ENCODE results near the gene AQP2. TPM values are rescaled to one million over a fixed set of nuclear protein-coding genes. Genes with fewer than 3 reads are reported as not detected.

AQP2 gene
- total and polyA plus RNA-seq, 2 donors from 2014 or later: 122 to 666 TPM

DNA sequence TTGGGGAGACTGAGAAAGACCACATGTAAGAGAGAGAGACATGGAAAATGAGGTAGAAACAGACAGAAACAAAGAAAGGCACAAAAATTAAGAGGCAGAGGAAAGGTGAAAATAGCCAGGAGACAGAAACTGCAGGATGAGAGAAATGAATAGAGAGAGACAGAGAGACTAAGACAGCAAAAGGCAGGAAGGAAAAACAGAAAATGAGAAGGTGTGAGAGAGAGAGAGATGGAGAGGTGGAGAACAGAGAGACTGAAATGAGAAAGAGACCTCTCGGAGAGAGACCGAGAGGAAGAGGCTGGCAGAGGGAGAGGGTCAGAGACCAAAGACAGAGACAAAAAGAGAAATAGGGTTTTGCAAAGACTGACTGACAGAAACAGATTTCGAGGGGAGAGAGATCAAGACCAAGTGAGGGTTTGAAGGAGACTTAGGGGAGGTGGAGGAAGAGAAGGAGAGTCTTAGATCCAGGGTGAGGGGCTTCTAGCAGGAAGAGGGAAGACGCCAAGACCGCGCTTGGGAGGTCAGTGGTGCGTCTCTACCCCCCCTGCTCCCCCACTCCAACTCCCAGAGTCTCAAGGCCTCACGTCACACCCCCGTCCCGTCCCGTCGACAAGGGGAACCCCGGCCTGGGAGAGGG, 10.1 kb downstream of the AQP2 start:
- H3K36me3 ChIP-seq (ENCODE audit: control insufficient read depth in 2 of 3, insufficient read depth in 3 of 3, low read length in 3 of 3): no peaks in the 10 kb centered on the region
- DNase-seq (no peak), FAIRE-seq (no peak)
- H3K9me3 ChIP-seq (ENCODE audit: control insufficient read depth in 2 of 3, insufficient read depth in 1 of 3, low read length in 3 of 3): no peaks in the 10 kb centered on the region
- TF ChIP-seq, protein P1, sequence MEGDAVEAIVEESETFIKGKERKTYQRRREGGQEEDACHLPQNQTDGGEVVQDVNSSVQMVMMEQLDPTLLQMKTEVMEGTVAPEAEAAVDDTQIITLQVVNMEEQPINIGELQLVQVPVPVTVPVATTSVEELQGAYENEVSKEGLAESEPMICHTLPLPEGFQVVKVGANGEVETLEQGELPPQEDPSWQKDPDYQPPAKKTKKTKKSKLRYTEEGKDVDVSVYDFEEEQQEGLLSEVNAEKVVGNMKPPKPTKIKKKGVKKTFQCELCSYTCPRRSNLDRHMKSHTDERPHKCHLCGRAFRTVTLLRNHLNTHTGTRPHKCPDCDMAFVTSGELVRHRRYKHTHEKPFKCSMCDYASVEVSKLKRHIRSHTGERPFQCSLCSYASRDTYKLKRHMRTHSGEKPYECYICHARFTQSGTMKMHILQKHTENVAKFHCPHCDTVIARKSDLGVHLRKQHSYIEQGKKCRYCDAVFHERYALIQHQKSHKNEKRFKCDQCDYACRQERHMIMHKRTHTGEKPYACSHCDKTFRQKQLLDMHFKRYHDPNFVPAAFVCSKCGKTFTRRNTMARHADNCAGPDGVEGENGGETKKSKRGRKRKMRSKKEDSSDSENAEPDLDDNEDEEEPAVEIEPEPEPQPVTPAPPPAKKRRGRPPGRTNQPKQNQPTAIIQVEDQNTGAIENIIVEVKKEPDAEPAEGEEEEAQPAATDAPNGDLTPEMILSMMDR (IDR thresholded peaks at IDR 0.05; ENCODE audit: borderline replicate concordance, extremely low read depth, insufficient read depth): no peak
- no peak overlapping the region for H3K9ac ChIP-seq (ENCODE audit: low read length in 3 of 3)
- no peak overlapping the region for H3K27ac ChIP-seq (ENCODE audit: low read depth in 2 of 2, low read length in 2 of 2)
- intact Hi-C loops (cut with DNase I): no loop called here
- H3K4me1 ChIP-seq (ENCODE audit: control insufficient read depth in 2 of 3, insufficient read depth in 2 of 3, low read depth in 1 of 3, low read length in 3 of 3): peaks cover 0 to 4% (median 2%) of the 10 kb centered on the region in 3 donors
- no peak overlapping the region for H3K4me3 ChIP-seq (ENCODE audit: low read length in 3 of 3)
- peaks cover 11% of the 10 kb centered on the region for H3K27me3 ChIP-seq (ENCODE audit: control insufficient read depth, insufficient read depth, low read length)

DNA sequence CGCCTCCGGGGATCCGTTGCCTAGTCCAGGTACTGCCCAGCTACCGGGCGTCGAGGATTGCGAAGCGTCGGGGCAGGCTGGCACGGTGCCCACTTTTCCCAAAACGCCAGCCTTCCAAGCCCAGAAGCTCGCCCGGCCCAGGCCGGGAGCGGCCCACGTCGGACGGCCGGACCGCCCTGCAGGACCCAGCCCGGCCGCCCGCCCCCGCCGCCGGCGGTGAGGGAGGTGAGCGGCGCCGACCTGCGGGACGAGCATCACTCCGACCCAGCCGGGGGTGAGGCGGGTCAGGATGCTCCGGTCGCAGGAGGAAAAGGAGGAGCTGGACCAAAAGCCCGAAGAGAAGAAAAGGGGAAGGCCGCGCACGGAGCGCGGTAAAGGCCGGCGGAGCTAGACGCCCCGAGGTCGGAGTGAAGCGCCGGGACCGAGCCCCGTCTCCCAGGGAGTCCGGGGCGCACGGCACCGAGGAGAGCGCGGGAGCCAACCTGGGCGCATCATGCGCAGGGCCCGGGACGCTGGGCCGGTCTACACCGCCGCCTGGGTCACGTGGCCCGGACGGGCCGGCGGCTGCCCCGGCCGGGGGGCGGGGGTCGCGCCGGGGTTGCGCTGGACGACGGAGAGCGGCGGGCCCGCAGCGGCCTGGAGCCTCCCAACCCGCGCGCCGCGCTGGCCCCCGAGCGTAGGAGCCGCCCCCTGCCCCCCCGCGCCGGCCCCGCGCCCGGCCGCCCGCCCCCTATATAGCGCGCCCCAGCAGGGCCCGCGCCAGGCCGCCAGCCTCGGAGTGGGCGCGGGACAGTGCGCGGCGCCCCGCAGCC, 10.8 kb downstream of the AQP2 start, which contains the start of gene AQP5:
Gene AQP5 (plus strand): TSS at position 762 of the 812 bp plus-strand sequence. CDS start 146 bp downstream, outside the sequence.
- FAIRE-seq (no peak), DNase-seq (peak in 2 of 5 donors; percentile 51 to 80)
- TF ChIP-seq, protein P1 (IDR thresholded peaks at IDR 0.05; ENCODE audit: borderline replicate concordance, extremely low read depth, insufficient read depth): no peak
- intact Hi-C loops (cut with DNase I): no loop called here
- H3K27me3 ChIP-seq (ENCODE audit: control insufficient read depth, insufficient read depth, low read length): peaks cover 11% of the 10 kb centered on the region
- no peak within 1 kb of the TSS for H3K9ac ChIP-seq (ENCODE audit: low read length in 3 of 3)
- H3K9me3 ChIP-seq (ENCODE audit: control insufficient read depth in 2 of 3, insufficient read depth in 1 of 3, low read length in 3 of 3): no peaks in the 10 kb centered on the region
- H3K4me3 ChIP-seq (ENCODE audit: low read length in 3 of 3): no peak within 1 kb of the TSS
- H3K4me1 ChIP-seq (ENCODE audit: control insufficient read depth in 2 of 3, insufficient read depth in 2 of 3, low read depth in 1 of 3, low read length in 3 of 3): peaks cover 0 to 4% (median 2%) of the 10 kb centered on the region in 3 donors
- H3K27ac ChIP-seq (ENCODE audit: low read depth in 2 of 2, low read length in 2 of 2): no peak within 1 kb of the TSS
- no peaks in the 10 kb centered on the region for H3K36me3 ChIP-seq (ENCODE audit: control insufficient read depth in 2 of 3, insufficient read depth in 3 of 3, low read length in 3 of 3)

- Histone ChIP-seq H3K27me3 (ENCODE audit: control insufficient read depth, insufficient read depth, low read length) (peaks cover 11% of the 10 kb centered on the region), H3K9me3 (ENCODE audit: control insufficient read depth in 2 of 3, insufficient read depth in 1 of 3, low read length in 3 of 3) (no peaks in the 10 kb centered on the region), H3K9ac (ENCODE audit: low read length in 3 of 3) (no peak overlapping the region), H3K36me3 (ENCODE audit: control insufficient read depth in 2 of 3, insufficient read depth in 3 of 3, low read length in 3 of 3) (no peaks in the 10 kb centered on the region), H3K4me1 (ENCODE audit: control insufficient read depth in 2 of 3, insufficient read depth in 2 of 3, low read depth in 1 of 3, low read length in 3 of 3) (peaks cover 0 to 6% (median 6%) of the 10 kb centered on the region in 3 donors), H3K4me3 (ENCODE audit: low read length in 3 of 3) (no peak overlapping the region), H3K27ac (ENCODE audit: low read depth in 2 of 2, low read length in 2 of 2) (no peak overlapping the region)
- intact Hi-C loops (cut with DNase I): no loop called here
- TF ChIP-seq, protein P1 (IDR thresholded peaks at IDR 0.05; ENCODE audit: borderline replicate concordance, extremely low read depth, insufficient read depth): no peak
- FAIRE-seq: no peak
- peak in 1 of 5 donors; percentile 77 for DNase-seq
Measured at GRCh38 chr12:49961993-49962764, 11.6 kb downstream of the AQP2 start.
